Transverse colon (tissue), 3 donors: ENCODE measurements around the gene LEMD3.

ENCODE experiments used
- CTCF ChIP-seq, 5 experiments: fragments of 200-600 bp in 3 of 5; fragments of 450-650 bp in 2 of 5; sonication (generic) in 3 of 5; IDR thresholded peaks; 1 replicate in 2 of 5; 2 replicates in 3 of 5; pipeline ENCODE4 v1.5.1; 2016 to 2017; ENCODE audit warnings: antibody characterized with exemption in 5 of 5, inconsistent platforms in 3 of 5, mild to moderate bottlenecking in 2 of 5, moderate library complexity in 1 of 5
- EP300 ChIP-seq: sonication (generic); formaldehyde crosslinking; IDR thresholded peaks from one replicate; pipeline ENCODE4 v1.6.1; 2017; ENCODE audit warnings: antibody characterized with exemption, low read depth
- POLR2A ChIP-seq: fragments of 450-650 bp; IDR thresholded peaks from one replicate; pipeline ENCODE4 v1.6.1; 2016; ENCODE audit warnings: antibody characterized with exemption, mild to moderate bottlenecking, moderate library complexity

- TF ChIP-seq EP300, result no peak
- no peak for TF ChIP-seq CTCF (IDR thresholded peaks at IDR 0.05)
- no peak for TF ChIP-seq POLR2A
Measured at GRCh38 chr12:65196762-65197567, 27.6 kb downstream of the LEMD3 start.
